Erythroblast (primary cell): ENCODE measurements around the gene OR2K2.

Source experiments
- GATA1 ChIP-seq: IDR thresholded peaks from 2 replicates; pipeline ENCODE4 v1.6.1; 2011; ENCODE audit warnings: low read depth, mild to moderate bottlenecking, control low read depth, low read length, moderate library complexity
- POLR2A ChIP-seq: IDR thresholded peaks from 2 replicates; pipeline ENCODE4 v1.6.1; 2011; ENCODE audit warnings: mild to moderate bottlenecking, low read length

- TF ChIP-seq POLR2A = no peak
- TF ChIP-seq GATA1 = no peak
These were observed 45.0 kb upstream of the OR2K2 start for GRCh38 chr9:111375062-111375461.
